Liver (tissue), 9 donors: Measurements from ENCODE around the gene S100A16. TPM values are rescaled to one million over a fixed set of nuclear protein-coding genes. Genes with fewer than 3 reads are reported as not detected.
A peak's percentile ranks its signal among the peaks of the same experiment; 100 is the strongest.

Experiments
- DNase-seq: peaks from one replicate; pipeline ENCODE4 v3.0.0-alpha.2; 2017; ENCODE audit warnings: low spot score
- H3K27ac ChIP-seq, 2 donors: one replicate each; pipeline ENCODE4 v1.7.0; 2013; ENCODE audit warnings: inconsistent platforms in 2 of 2, low read length in 2 of 2, control low read depth in 1 of 2, low read depth in 1 of 2, mild to moderate bottlenecking in 1 of 2
- H3K27me3 ChIP-seq, 4 donors: one replicate each; pipeline versions ENCODE4 v1.6.1 to v1.7.0; 2013; ENCODE audit warnings: low read length in 3 of 4, inconsistent platforms in 1 of 4, mild to moderate bottlenecking in 1 of 4, moderate library complexity in 1 of 4; ENCODE audit not compliant: control insufficient read depth in 4 of 4, insufficient read depth in 4 of 4
- H3K36me3 ChIP-seq, 4 donors: one replicate each; pipeline versions ENCODE4 v1.6.1 to v1.7.0; 2013; ENCODE audit warnings: low read length in 3 of 4, mild to moderate bottlenecking in 3 of 4, low read depth in 1 of 4, moderate library complexity in 1 of 4; ENCODE audit not compliant: control insufficient read depth in 4 of 4, insufficient read depth in 3 of 4
- H3K4me1 ChIP-seq, 4 donors: one replicate each; pipeline versions ENCODE4 v1.6.1 to v1.7.0; 2013; ENCODE audit warnings: low read length in 3 of 4, mild to moderate bottlenecking in 3 of 4, moderate library complexity in 1 of 4; ENCODE audit not compliant: control insufficient read depth in 4 of 4, insufficient read depth in 4 of 4
- H3K4me3 ChIP-seq, 3 donors: one replicate each; pipeline versions ENCODE4 v1.6.1 to v1.7.0; 2013; ENCODE audit warnings: low read length in 3 of 3, control low read depth in 1 of 3, low read depth in 1 of 3, mild to moderate bottlenecking in 1 of 3
- H3K9ac ChIP-seq, 2 donors: one replicate each; pipeline ENCODE4 v1.7.0; 2013; ENCODE audit warnings: low read length in 2 of 2, mild to moderate bottlenecking in 2 of 2, moderate library complexity in 2 of 2, control low read depth in 1 of 2, low read depth in 1 of 2
- H3K9me3 ChIP-seq, 4 donors: one replicate each; pipeline versions ENCODE4 v1.6.1 to v1.7.0; 2013; ENCODE audit warnings: low read length in 3 of 4; ENCODE audit not compliant: control insufficient read depth in 4 of 4
- CTCF ChIP-seq: fragments of 150-350 bp; IDR thresholded peaks from 2 replicates; pipeline ENCODE4 v1.5.1; 2017; ENCODE audit warnings: improper control_type of control experiment, low read depth, low read length; ENCODE audit not compliant: missing input control
- EGR1 ChIP-seq, 2 donors: IDR thresholded peaks; 2 replicates each; pipeline ENCODE4 v1.6.1; 2016 to 2018; ENCODE audit warnings: antibody characterized with exemption in 2 of 2, low read depth in 2 of 2
- FOXA1 ChIP-seq: IDR thresholded peaks from 2 replicates; pipeline ENCODE4 v1.6.1; 2016; ENCODE audit warnings: antibody characterized with exemption
- FOXA2 ChIP-seq: IDR thresholded peaks from 2 replicates; pipeline ENCODE4 v1.6.1; 2016; ENCODE audit warnings: antibody characterized with exemption
- GABPA ChIP-seq, 2 donors: IDR thresholded peaks in 1 of 2; conservative IDR thresholded peaks in 1 of 2; 2 replicates each; pipeline ENCODE4 v1.6.1; 2016; ENCODE audit warnings: antibody characterized with exemption in 2 of 2, mild to moderate bottlenecking in 1 of 2, moderate library complexity in 1 of 2
- HNF4A ChIP-seq, 2 donors: conservative IDR thresholded peaks; 2 replicates each; pipeline ENCODE4 v1.6.1; 2016; ENCODE audit warnings: antibody characterized with exemption in 2 of 2, mild to moderate bottlenecking in 2 of 2
- HNF4G ChIP-seq: IDR thresholded peaks from 2 replicates; pipeline ENCODE4 v1.6.1; 2016; ENCODE audit warnings: antibody characterized with exemption
- JUND ChIP-seq, 2 donors: IDR thresholded peaks; 2 replicates each; pipeline ENCODE4 v1.6.1; 2016; ENCODE audit warnings: antibody characterized with exemption in 2 of 2
- NR2F2 ChIP-seq: IDR thresholded peaks from 2 replicates; pipeline ENCODE4 v1.6.1; 2016; ENCODE audit warnings: antibody characterized with exemption
- RAD21 ChIP-seq, 2 donors: IDR thresholded peaks; 2 replicates each; pipeline ENCODE4 v1.6.1; 2016; ENCODE audit warnings: antibody characterized with exemption in 2 of 2, mild to moderate bottlenecking in 2 of 2
- RXRA ChIP-seq, 2 donors: IDR thresholded peaks; 2 replicates each; pipeline ENCODE4 v1.6.1; 2017 to 2018; ENCODE audit warnings: antibody characterized with exemption in 2 of 2, mild to moderate bottlenecking in 1 of 2
- SP1 ChIP-seq: IDR thresholded peaks from 2 replicates; pipeline ENCODE4 v1.6.1; 2018; ENCODE audit warnings: antibody characterized with exemption, mild to moderate bottlenecking
- TAF1 ChIP-seq: conservative IDR thresholded peaks from 2 replicates; pipeline ENCODE4 v1.6.1; 2016; ENCODE audit warnings: antibody characterized with exemption, mild to moderate bottlenecking
- YY1 ChIP-seq: IDR thresholded peaks from 2 replicates; pipeline ENCODE4 v1.6.1; 2016; ENCODE audit warnings: antibody characterized with exemption, mild to moderate bottlenecking
- WGBS: extraction: QIAGEN DNeasy Blood & Tissue Kit; methylation state at CpG from one replicate; pipeline ENCODE4 v1.1.7; 2013; 5-methylcytosine and 5-hydroxymethylcytosine counted together
- polyA plus RNA-seq, 2 donors: library from polyadenylated mRNA; stranded (reverse) in 1 of 2; unstranded in 1 of 2; fragments of 200-250 nt in 1 of 2; fragments of >200 nt in 1 of 2; fragmentation: Nextera tagmentation in 1 of 2; extraction: Ambion mirVana in 1 of 2; gene quantifications; one replicate each; pipeline versions ENCODE4 v1.2.1 to v1.2.3, GENCODE V29; 2013 to 2015
- total RNA-seq, 2 donors: library from RNA; depleted of rRNA; stranded (reverse); fragments of >200 nt; gene quantifications; one replicate each; pipeline ENCODE4 v1.2.3, GENCODE V29; 2014
- TF ChIP-seq, protein P1 (sequence below): IDR thresholded peaks from 2 replicates; pipeline ENCODE4 v1.6.1; 2016; ENCODE audit warnings: antibody characterized with exemption
- TF ChIP-seq, protein P2 (sequence below): IDR thresholded peaks from 2 replicates; pipeline ENCODE4 v1.6.1; 2016; ENCODE audit warnings: antibody characterized with exemption
- TF ChIP-seq, protein P3 (sequence below): IDR thresholded peaks from 2 replicates; pipeline ENCODE4 v1.6.1; 2016; ENCODE audit warnings: antibody characterized with exemption, mild to moderate bottlenecking
- TF ChIP-seq, protein P4 (sequence below): IDR thresholded peaks from 2 replicates; pipeline ENCODE4 v1.6.1; 2016; ENCODE audit warnings: antibody characterized with exemption
- donor health status: healthy.
- donor health status: healthy.
- donor health status: healthy.
- donor health status: healthy.
- donor health status: healthy.

Gene S100A16
- total and polyA plus RNA-seq, 4 donors: 27.3 to 142 (median 81.8) TPM

GRCh38 chr1:153572569-153573015, 40.3 kb downstream of the S100A16 start:
- 2% methylated on average over 3 of the region's 3 CpGs for WGBS
- TF ChIP-seq RXRA (IDR thresholded peaks at IDR 0.05) (peak in 1 of 2 donors; percentile 25), TAF1 (no peak), NR2F2 (no peak), HNF4G (no peak), GABPA (IDR thresholded peaks at IDR 0.05 in 1 of 2, conservative IDR thresholded peaks at IDR 0.05 in 1 of 2) (no peak), HNF4A (conservative IDR thresholded peaks at IDR 0.05) (peak in 1 of 2 donors; percentile 38), EGR1 (IDR thresholded peaks at IDR 0.05; ENCODE audit: low read depth in 2 of 2) (no peak), FOXA2 (no peak), CTCF (peak; percentile 95), FOXA1 (no peak), YY1 (peak; percentile 19), RAD21 (IDR thresholded peaks at IDR 0.05) (peak; percentile 98 to 100), JUND (IDR thresholded peaks at IDR 0.05) (peak in 1 of 2 donors; percentile 18), SP1 (peak; percentile 20)
- TF ChIP-seq, protein P1, sequence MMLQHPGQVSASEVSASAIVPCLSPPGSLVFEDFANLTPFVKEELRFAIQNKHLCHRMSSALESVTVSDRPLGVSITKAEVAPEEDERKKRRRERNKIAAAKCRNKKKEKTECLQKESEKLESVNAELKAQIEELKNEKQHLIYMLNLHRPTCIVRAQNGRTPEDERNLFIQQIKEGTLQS: no peak
- TF ChIP-seq, protein P2, sequence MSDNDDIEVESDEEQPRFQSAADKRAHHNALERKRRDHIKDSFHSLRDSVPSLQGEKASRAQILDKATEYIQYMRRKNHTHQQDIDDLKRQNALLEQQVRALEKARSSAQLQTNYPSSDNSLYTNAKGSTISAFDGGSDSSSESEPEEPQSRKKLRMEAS: no peak
- TF ChIP-seq, protein P3, sequence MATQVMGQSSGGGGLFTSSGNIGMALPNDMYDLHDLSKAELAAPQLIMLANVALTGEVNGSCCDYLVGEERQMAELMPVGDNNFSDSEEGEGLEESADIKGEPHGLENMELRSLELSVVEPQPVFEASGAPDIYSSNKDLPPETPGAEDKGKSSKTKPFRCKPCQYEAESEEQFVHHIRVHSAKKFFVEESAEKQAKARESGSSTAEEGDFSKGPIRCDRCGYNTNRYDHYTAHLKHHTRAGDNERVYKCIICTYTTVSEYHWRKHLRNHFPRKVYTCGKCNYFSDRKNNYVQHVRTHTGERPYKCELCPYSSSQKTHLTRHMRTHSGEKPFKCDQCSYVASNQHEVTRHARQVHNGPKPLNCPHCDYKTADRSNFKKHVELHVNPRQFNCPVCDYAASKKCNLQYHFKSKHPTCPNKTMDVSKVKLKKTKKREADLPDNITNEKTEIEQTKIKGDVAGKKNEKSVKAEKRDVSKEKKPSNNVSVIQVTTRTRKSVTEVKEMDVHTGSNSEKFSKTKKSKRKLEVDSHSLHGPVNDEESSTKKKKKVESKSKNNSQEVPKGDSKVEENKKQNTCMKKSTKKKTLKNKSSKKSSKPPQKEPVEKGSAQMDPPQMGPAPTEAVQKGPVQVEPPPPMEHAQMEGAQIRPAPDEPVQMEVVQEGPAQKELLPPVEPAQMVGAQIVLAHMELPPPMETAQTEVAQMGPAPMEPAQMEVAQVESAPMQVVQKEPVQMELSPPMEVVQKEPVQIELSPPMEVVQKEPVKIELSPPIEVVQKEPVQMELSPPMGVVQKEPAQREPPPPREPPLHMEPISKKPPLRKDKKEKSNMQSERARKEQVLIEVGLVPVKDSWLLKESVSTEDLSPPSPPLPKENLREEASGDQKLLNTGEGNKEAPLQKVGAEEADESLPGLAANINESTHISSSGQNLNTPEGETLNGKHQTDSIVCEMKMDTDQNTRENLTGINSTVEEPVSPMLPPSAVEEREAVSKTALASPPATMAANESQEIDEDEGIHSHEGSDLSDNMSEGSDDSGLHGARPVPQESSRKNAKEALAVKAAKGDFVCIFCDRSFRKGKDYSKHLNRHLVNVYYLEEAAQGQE: no peak
- TF ChIP-seq, protein P4, sequence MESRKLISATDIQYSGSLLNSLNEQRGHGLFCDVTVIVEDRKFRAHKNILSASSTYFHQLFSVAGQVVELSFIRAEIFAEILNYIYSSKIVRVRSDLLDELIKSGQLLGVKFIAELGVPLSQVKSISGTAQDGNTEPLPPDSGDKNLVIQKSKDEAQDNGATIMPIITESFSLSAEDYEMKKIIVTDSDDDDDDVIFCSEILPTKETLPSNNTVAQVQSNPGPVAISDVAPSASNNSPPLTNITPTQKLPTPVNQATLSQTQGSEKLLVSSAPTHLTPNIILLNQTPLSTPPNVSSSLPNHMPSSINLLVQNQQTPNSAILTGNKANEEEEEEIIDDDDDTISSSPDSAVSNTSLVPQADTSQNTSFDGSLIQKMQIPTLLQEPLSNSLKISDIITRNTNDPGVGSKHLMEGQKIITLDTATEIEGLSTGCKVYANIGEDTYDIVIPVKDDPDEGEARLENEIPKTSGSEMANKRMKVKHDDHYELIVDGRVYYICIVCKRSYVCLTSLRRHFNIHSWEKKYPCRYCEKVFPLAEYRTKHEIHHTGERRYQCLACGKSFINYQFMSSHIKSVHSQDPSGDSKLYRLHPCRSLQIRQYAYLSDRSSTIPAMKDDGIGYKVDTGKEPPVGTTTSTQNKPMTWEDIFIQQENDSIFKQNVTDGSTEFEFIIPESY: no peak
- H3K36me3 ChIP-seq: no peaks in the 10 kb centered on the region
- no peak overlapping the region for H3K9ac ChIP-seq
- H3K4me1 ChIP-seq: peaks cover 0 to 10% (median 4%) of the 10 kb centered on the region in 4 donors
- peak; percentile 56 for DNase-seq
- H3K27ac ChIP-seq: peak overlapping the region in 1 of 2 donors; percentile 50
- H3K9me3 ChIP-seq: no peaks in the 10 kb centered on the region
- H3K27me3 ChIP-seq: no peaks in the 10 kb centered on the region
- H3K4me3 ChIP-seq: no peak overlapping the region
